Right atrium auricular region (tissue), 2 donors: ENCODE results near the gene RTP4. TPM values are rescaled to one million over a fixed set of nuclear protein-coding genes. Genes with fewer than 3 reads are reported as not detected.
"Not testable (repeated sequence)": the region's sequence is repeated elsewhere in the genome, so short reads cannot be mapped to it uniquely, and the experiment has no call there.

Experiments
- DNase-seq: peaks from one replicate; pipeline ENCODE4 v3.0.0-alpha.2; 2019; ENCODE audit warnings: low spot score
- H3K27ac ChIP-seq, 2 donors: fragments of 200-600 bp; sonication (generic); 1 replicate in 1 of 2; 2 replicates in 1 of 2; pipeline ENCODE4 v1.5.1; 2016 to 2019
- H3K27me3 ChIP-seq, 2 donors: fragments of 200-600 bp; sonication (generic); one replicate each; pipeline versions ENCODE4 v1.5.1 to v1.6.0; 2017 to 2019
- H3K36me3 ChIP-seq: fragments of 200-600 bp; sonication (generic); one replicate; pipeline ENCODE4 v1.5.1; 2016
- H3K4me1 ChIP-seq, 2 donors: fragments of 200-600 bp; sonication (generic); one replicate each; pipeline versions ENCODE4 v1.5.1 to v1.6.0; 2017 to 2019
- H3K4me3 ChIP-seq, 2 donors: fragments of 200-600 bp; sonication (generic); 1 replicate in 1 of 2; 2 replicates in 1 of 2; pipeline ENCODE4 v1.5.1; 2017 to 2019; ENCODE audit warnings: mild to moderate bottlenecking in 1 of 2, moderate library complexity in 1 of 2
- H3K9me3 ChIP-seq, 2 donors: fragments of 200-600 bp; sonication (generic); one replicate each; pipeline ENCODE4 v1.5.1; 2019
- total RNA-seq, 2 donors: library from RNA; depleted of rRNA; stranded (reverse); fragments of >200 nt; gene quantifications; one replicate each; pipeline ENCODE4 v1.1.0, GENCODE V29; 2016
- TF ChIP-seq, protein P1 (sequence below), 2 donors: fragments of 200-600 bp; sonication (generic); IDR thresholded peaks; one replicate each; pipeline ENCODE4 v1.5.1; 2019; ENCODE audit warnings: antibody characterized with exemption in 2 of 2

The RTP4 gene
- total RNA-seq, 2 donors from 2014 or later: 0.59 to 1.0 TPM

DNA sequence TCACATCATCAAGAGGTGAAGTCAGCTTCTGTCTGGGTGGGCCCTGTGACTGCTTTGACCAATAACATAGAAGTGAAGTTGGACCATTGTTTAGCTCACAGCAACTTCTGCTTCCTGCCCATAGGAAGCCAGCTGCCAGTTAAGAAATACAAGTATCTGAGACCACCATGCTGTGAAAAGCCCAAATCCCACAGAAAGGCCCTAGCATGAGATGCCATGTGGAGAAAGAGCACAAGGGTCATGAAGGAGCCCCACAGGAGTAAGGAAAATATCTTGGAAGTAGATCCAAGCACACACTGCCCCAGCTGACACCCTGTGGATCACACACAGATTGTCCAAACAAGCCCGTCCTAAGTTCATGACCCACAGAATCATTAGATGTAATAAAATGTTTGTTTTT lies 28.5 kb downstream of the RTP4 start:
- H3K4me1 ChIP-seq: no peaks in the 10 kb centered on the region
- no peak for DNase-seq
- no peak overlapping the region for H3K4me3 ChIP-seq
- H3K9me3 ChIP-seq: peaks cover 0 to 3% of the 10 kb centered on the region in 2 donors
- H3K27ac ChIP-seq: no peak overlapping the region
- TF ChIP-seq, protein P1, sequence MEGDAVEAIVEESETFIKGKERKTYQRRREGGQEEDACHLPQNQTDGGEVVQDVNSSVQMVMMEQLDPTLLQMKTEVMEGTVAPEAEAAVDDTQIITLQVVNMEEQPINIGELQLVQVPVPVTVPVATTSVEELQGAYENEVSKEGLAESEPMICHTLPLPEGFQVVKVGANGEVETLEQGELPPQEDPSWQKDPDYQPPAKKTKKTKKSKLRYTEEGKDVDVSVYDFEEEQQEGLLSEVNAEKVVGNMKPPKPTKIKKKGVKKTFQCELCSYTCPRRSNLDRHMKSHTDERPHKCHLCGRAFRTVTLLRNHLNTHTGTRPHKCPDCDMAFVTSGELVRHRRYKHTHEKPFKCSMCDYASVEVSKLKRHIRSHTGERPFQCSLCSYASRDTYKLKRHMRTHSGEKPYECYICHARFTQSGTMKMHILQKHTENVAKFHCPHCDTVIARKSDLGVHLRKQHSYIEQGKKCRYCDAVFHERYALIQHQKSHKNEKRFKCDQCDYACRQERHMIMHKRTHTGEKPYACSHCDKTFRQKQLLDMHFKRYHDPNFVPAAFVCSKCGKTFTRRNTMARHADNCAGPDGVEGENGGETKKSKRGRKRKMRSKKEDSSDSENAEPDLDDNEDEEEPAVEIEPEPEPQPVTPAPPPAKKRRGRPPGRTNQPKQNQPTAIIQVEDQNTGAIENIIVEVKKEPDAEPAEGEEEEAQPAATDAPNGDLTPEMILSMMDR (IDR thresholded peaks at IDR 0.05): no peak
- no peaks in the 10 kb centered on the region for H3K36me3 ChIP-seq
- no peaks in the 10 kb centered on the region for H3K27me3 ChIP-seq

DNA sequence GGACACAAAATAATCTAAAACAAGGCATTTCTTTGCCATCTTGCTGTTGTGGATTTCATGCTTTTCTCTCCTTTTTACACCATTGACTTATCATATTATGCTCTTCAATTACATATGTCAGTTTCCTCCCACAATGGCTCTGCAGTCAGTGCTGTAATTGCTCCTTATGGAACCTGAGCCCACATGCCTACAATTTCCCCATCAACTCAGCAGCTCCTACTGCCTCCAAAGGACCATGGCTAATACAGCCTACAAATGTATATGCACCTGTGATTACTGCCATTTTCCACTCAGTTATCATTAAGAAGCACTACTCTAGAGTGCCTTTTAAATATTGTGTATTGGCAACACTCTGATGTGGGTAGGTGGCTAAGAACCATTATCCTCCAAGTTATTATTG lies 30.8 kb downstream of the RTP4 start:
- Histone ChIP-seq H3K27ac (no peak overlapping the region), H3K4me1 (no peaks in the 10 kb centered on the region), H3K27me3 (no peaks in the 10 kb centered on the region), H3K9me3 (peaks cover 0 to 6% of the 10 kb centered on the region in 2 donors), H3K36me3 (no peaks in the 10 kb centered on the region), H3K4me3 (no peak overlapping the region)
- TF ChIP-seq, protein P1 (IDR thresholded peaks at IDR 0.05): no peak
- DNase-seq: no peak

DNA sequence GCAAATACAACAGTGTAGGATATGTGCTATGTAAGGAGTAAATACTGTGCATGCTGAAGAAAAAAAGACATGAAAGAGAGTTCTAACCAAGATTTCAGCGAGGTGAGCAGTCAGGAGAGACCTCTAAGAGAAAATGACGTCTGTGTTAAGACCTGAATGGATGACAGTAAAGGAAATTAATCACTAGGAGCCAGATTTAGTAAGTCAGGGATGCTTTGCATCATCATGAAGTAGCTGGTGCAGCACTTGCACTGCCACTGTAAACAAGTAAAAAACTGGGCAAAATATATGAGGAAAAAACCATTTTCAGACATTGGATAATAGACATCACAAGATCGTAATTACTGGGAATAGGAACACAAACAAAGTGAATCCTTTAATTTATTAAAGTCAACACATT lies 32.6 kb downstream of the RTP4 start:
- H3K4me1 ChIP-seq: no peaks in the 10 kb centered on the region
- H3K36me3 ChIP-seq: no peaks in the 10 kb centered on the region
- H3K4me3 ChIP-seq: no peak overlapping the region
- H3K27me3 ChIP-seq: no peaks in the 10 kb centered on the region
- no peak overlapping the region for H3K27ac ChIP-seq
- DNase-seq: no peak
- TF ChIP-seq, protein P1 (IDR thresholded peaks at IDR 0.05): no peak
- H3K9me3 ChIP-seq: peaks cover 0 to 6% of the 10 kb centered on the region in 2 donors

DNA sequence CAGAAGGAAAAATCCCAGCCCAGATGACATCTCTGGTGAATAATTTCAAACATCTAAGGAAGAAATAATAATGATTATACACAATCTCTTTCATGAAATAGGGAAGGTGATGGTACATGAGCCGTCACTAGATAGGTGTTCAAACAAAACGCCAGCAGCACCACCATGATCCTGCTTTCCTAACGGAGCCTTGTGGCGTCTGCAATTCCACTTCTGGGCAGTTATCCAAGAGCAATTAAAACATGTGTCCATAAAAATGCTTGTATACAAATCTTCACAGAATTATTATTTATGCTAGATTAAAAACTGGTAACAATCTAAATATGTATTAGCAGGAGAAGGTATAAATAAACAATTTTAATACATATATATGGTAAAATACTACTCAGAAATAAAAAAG lies 33.7 kb downstream of the RTP4 start:
- H3K9me3 ChIP-seq: peaks cover 0 to 6% of the 10 kb centered on the region in 2 donors
- no peak for DNase-seq
- no peaks in the 10 kb centered on the region for H3K36me3 ChIP-seq
- no peaks in the 10 kb centered on the region for H3K4me1 ChIP-seq
- H3K27ac ChIP-seq: no peak overlapping the region
- no peaks in the 10 kb centered on the region for H3K27me3 ChIP-seq
- TF ChIP-seq, protein P1 (IDR thresholded peaks at IDR 0.05): no peak
- no peak overlapping the region for H3K4me3 ChIP-seq

DNA sequence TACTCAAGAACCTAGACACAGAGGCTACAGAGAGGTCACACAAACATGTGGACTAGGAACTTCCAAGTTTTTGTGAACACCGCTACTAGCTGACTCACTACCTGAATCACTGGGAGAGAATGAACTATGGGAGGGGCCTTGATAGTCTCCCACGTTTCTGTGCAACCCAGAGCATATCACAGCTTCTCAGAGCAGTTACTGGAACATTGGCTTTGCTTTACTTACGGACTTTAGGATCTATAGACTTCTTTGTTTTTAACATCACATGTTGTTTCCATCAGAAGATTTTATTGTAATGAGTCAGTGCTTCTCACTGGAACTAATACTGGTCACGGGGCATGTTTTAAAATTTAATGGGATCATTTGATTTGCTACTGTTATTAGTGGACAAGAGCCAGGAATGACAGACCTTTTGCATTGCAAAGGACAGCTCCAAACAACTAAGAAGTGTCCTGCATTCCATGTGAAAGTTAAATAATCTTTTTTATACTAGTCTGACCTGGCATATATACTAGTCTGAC lies 35.6 kb downstream of the RTP4 start:
- no peak for DNase-seq
- Histone ChIP-seq H3K4me1 (no peaks in the 10 kb centered on the region), H3K9me3 (peaks cover 0 to 6% of the 10 kb centered on the region in 2 donors), H3K27ac (no peak overlapping the region), H3K27me3 (no peaks in the 10 kb centered on the region), H3K4me3 (no peak overlapping the region), H3K36me3 (no peaks in the 10 kb centered on the region)
- TF ChIP-seq, protein P1 (IDR thresholded peaks at IDR 0.05): no peak

DNA sequence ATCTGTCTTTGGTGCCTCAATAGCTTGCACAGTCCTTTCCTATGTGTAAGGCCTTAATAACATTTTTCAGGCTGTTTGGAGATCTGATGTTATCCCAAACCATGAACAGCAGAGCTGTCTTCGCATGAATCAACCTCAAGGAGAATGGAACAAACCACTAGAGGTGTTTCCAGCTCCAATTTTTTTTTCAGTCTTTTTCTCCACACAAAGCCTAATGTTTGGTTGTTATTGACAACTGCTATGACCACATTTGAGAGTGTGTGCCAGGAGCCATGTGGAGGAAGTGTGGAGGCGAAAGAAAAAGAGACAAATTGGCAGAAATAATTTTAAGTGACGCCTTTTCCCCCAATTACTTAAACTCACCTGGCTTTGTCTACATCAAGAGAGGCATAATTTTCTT lies 38.7 kb downstream of the RTP4 start:
- no peaks in the 10 kb centered on the region for H3K36me3 ChIP-seq
- TF ChIP-seq, protein P1 (IDR thresholded peaks at IDR 0.05): no peak
- no peaks in the 10 kb centered on the region for H3K4me1 ChIP-seq
- no peak overlapping the region for H3K4me3 ChIP-seq
- DNase-seq: no peak
- H3K9me3 ChIP-seq: no peaks in the 10 kb centered on the region
- no peaks in the 10 kb centered on the region for H3K27me3 ChIP-seq
- H3K27ac ChIP-seq: no peak overlapping the region

DNA sequence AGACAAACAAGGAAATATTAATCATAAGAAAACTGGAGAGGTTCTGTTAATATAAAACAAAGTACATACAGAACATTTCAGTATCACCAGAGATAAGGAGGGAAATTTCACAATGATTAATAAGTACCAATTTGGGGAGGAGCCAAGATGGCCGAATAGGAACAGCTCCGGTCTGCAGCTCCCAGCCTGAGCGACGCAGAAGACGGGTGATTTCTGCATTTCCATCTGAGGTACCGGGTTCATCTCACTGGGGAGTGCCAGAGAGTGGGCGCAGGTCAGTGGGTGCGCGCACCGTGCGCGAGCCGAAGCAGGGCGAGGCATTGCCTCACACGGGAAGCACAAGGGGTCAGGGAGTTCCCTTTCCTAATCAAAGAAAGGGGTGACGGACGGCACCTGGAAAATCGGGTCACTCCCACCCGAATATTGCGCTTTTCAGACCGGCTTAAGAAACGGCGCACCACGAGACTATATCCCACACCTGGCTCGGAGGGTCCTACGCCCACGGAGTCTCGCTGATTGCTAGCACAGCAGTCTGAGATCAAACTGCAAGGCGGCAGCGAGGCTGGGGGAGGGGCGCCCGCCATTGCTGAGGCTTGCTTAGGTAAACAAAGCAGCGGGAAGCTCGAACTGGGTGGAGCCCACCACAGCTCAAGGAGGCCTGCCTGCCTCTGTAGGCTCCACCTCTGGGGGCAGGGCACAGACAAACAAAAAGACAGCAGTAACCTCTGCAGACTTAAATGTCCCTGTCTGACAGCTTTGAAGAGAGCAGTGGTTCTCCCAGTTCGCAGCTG lies 44.0 kb downstream of the RTP4 start:
- H3K27me3 ChIP-seq, H3K4me1 ChIP-seq, DNase-seq, H3K27ac ChIP-seq, H3K4me3 ChIP-seq, H3K36me3 ChIP-seq, H3K9me3 ChIP-seq: not testable (repeated sequence)
